Measurements from ENCODE around the gene PARK7. TPM values are rescaled to one million over a fixed set of nuclear protein-coding genes. Genes with fewer than 3 reads are reported as not detected.
A peak's percentile ranks its signal among the peaks of the same experiment; 100 is the strongest.

PARK7 gene
- total RNA-seq, 1 experiment from 2014 or later: 456 TPM

- no peak for DNase-seq
- Histone ChIP-seq H3K36me3 (peaks cover 90% of the 10 kb centered on the region), H3K27me3 (no peaks in the 10 kb centered on the region), H3K4me3 (no peak overlapping the region), H3K9me3 (replicated peaks) (no peaks in the 10 kb centered on the region), H3K27ac (no peak overlapping the region), H3K4me1 (peaks cover 91% of the 10 kb centered on the region)
Observed at GRCh38 chr1:8016210-8016894, 54.8 kb downstream of the PARK7 start.

- H3K36me3 ChIP-seq: peaks cover 90% of the 10 kb centered on the region
- no peak overlapping the region for H3K27ac ChIP-seq
- H3K9me3 ChIP-seq (replicated peaks): no peaks in the 10 kb centered on the region
- H3K4me1 ChIP-seq: peaks cover 91% of the 10 kb centered on the region
- H3K27me3 ChIP-seq: no peaks in the 10 kb centered on the region
- no peak overlapping the region for H3K4me3 ChIP-seq
- no peak for DNase-seq
Observed at GRCh38 chr1:8016895-8017241, 55.4 kb downstream of the PARK7 start.

- no peaks in the 10 kb centered on the region for H3K27me3 ChIP-seq
- H3K36me3 ChIP-seq: peaks cover 90% of the 10 kb centered on the region
- DNase-seq: peak; percentile 55 to 78
- H3K9me3 ChIP-seq (replicated peaks): no peaks in the 10 kb centered on the region
- peak overlapping the region; percentile 13 for H3K27ac ChIP-seq
- H3K4me3 ChIP-seq: no peak overlapping the region
- H3K4me1 ChIP-seq: peaks cover 92% of the 10 kb centered on the region
Observed at GRCh38 chr1:8017495-8018197, 56.1 kb downstream of the PARK7 start.

GRCh38 chr1:8018492-8019228 is 57.1 kb downstream of the PARK7 start:
- DNase-seq: no peak
- Histone ChIP-seq H3K4me3 (no peak overlapping the region), H3K4me1 (peaks cover 91% of the 10 kb centered on the region), H3K36me3 (peaks cover 89% of the 10 kb centered on the region), H3K27ac (0 out of 2 replicates have a peak overlapping the region, but pooled peaks have one; percentile 8), H3K27me3 (no peaks in the 10 kb centered on the region), H3K9me3 (replicated peaks) (no peaks in the 10 kb centered on the region)

GRCh38 chr1:8019229-8019620 is 57.7 kb downstream of the PARK7 start:
- H3K4me1 ChIP-seq: peaks cover 89% of the 10 kb centered on the region
- H3K27ac ChIP-seq: no peak overlapping the region
- DNase-seq: no peak
- H3K9me3 ChIP-seq (replicated peaks): no peaks in the 10 kb centered on the region
- H3K4me3 ChIP-seq: no peak overlapping the region
- no peaks in the 10 kb centered on the region for H3K27me3 ChIP-seq
- H3K36me3 ChIP-seq: peaks cover 89% of the 10 kb centered on the region

GRCh38 chr1:8020032-8020431 is 58.5 kb downstream of the PARK7 start:
- no peak overlapping the region for H3K4me3 ChIP-seq
- H3K4me1 ChIP-seq: peaks cover 82% of the 10 kb centered on the region
- no peak overlapping the region for H3K27ac ChIP-seq
- H3K36me3 ChIP-seq: peaks cover 89% of the 10 kb centered on the region
- no peaks in the 10 kb centered on the region for H3K9me3 ChIP-seq (replicated peaks)
- H3K27me3 ChIP-seq: no peaks in the 10 kb centered on the region
- no peak for DNase-seq

- Histone ChIP-seq H3K27me3 (no peaks in the 10 kb centered on the region), H3K4me3 (no peak overlapping the region), H3K4me1 (peaks cover 65% of the 10 kb centered on the region), H3K27ac (no peak overlapping the region), H3K36me3 (peaks cover 77% of the 10 kb centered on the region), H3K9me3 (replicated peaks) (no peaks in the 10 kb centered on the region)
- DNase-seq: no peak
Observed at GRCh38 chr1:8021676-8022266, 60.3 kb downstream of the PARK7 start.

DNA sequence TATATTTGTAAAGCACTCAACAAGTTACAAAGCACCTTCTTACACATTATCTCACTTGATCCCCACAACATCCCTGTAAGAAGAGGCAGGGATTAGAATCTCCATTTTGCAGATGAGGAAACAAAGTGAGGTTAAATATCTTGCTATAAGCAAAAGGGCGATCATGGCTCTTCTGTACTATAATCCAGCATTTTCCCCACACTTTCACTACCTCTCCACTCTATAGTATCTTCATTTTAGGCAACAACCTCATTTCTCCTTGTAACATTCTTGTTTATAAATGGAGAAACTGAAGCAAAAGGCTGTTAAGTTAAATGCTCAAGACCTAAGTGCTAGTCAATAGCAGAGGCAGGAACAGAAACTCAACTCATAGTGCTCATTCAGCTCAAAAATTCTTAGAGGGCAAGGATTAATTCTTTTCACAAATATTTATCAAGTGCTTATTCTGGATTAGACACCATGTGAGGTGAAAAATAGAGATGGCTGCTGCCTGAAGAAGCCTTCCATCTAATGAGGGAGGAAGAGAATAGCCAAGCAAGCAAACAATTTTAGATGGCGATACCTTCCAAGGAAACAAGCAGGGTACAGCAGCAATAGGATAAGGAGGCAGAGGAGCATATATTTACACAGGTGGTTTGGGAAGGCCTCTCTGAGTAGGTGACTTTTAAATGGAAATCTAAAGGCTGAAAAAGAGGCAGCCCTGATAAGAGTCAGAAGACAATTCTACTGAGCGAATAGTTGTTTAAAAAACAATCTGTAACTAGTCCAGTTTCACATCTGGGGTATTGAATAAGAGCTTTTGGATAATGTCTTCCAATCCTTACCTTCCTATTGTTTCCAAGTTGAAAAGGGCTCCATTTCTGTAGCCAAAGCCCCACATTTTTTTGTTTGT is 61.1 kb downstream of the PARK7 start:
- DNase-seq: no peak
- Histone ChIP-seq H3K9me3 (replicated peaks) (no peaks in the 10 kb centered on the region), H3K4me1 (peaks cover 60% of the 10 kb centered on the region), H3K27ac (no peak overlapping the region), H3K27me3 (no peaks in the 10 kb centered on the region), H3K36me3 (peaks cover 70% of the 10 kb centered on the region), H3K4me3 (peak overlapping the region; percentile 88)

- H3K27ac ChIP-seq: no peak overlapping the region
- DNase-seq: no peak
- H3K4me1 ChIP-seq: peaks cover 61% of the 10 kb centered on the region
- no peaks in the 10 kb centered on the region for H3K9me3 ChIP-seq (replicated peaks)
- peak overlapping the region; percentile 88 for H3K4me3 ChIP-seq
- H3K27me3 ChIP-seq: no peaks in the 10 kb centered on the region
- peaks cover 66% of the 10 kb centered on the region for H3K36me3 ChIP-seq
Observed at GRCh38 chr1:8023287-8023994, 61.9 kb downstream of the PARK7 start.

DNA sequence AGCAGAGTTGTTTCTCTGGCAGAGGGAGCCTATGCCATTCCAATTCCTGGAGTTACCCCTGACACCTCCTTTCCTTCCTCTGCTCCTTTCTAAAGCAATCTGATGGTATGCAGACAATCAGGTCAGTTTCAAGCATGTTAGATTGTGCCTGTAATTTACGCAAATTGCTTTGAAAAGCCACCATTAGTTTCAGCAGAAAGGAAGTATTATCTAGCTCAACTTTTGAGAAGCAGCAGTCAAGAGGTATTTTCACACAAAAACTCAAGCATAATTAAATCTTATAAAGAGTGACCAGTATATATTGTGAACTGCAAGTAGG is 62.4 kb downstream of the PARK7 start:
- H3K27me3 ChIP-seq: no peaks in the 10 kb centered on the region
- H3K4me1 ChIP-seq: peaks cover 61% of the 10 kb centered on the region
- peaks cover 61% of the 10 kb centered on the region for H3K36me3 ChIP-seq
- H3K27ac ChIP-seq: no peak overlapping the region
- DNase-seq: no peak
- H3K4me3 ChIP-seq: peak overlapping the region; percentile 88
- H3K9me3 ChIP-seq (replicated peaks): no peaks in the 10 kb centered on the region

DNA sequence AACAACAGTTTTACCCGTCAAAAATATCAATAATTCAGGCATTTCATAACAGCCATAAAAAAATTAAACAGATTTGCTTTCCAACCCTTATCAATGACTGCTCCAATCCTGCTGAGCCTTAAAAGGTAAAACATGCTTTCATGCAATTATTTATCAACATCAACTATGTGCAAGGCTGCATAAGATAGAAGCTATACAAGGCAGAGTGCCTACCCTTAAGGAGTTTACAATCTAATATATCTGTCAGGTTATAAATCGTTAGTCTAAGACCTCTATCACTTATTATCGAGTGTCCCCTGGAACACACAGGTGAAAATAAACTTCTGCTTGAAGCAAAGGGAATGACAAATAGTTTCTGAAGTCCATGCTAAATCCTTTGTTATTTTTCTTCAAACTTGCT is 62.8 kb downstream of the PARK7 start:
- H3K27ac ChIP-seq: no peak overlapping the region; the same call in 1 of the 2 replicates
- no peak for DNase-seq
- H3K9me3 ChIP-seq (replicated peaks): no peaks in the 10 kb centered on the region
- peaks cover 61% of the 10 kb centered on the region for H3K4me1 ChIP-seq
- H3K27me3 ChIP-seq: no peaks in the 10 kb centered on the region
- H3K36me3 ChIP-seq: peaks cover 59% of the 10 kb centered on the region
- H3K4me3 ChIP-seq: peak overlapping the region; percentile 88

GRCh38 chr1:8025061-8025670 is 63.7 kb downstream of the PARK7 start:
- peak overlapping the region; percentile 99 for H3K27ac ChIP-seq
- H3K9me3 ChIP-seq (replicated peaks): no peaks in the 10 kb centered on the region
- DNase-seq: no peak
- H3K36me3 ChIP-seq: peaks cover 50% of the 10 kb centered on the region
- no peaks in the 10 kb centered on the region for H3K27me3 ChIP-seq
- peaks cover 54% of the 10 kb centered on the region for H3K4me1 ChIP-seq
- H3K4me3 ChIP-seq: peak overlapping the region; percentile 88

DNA sequence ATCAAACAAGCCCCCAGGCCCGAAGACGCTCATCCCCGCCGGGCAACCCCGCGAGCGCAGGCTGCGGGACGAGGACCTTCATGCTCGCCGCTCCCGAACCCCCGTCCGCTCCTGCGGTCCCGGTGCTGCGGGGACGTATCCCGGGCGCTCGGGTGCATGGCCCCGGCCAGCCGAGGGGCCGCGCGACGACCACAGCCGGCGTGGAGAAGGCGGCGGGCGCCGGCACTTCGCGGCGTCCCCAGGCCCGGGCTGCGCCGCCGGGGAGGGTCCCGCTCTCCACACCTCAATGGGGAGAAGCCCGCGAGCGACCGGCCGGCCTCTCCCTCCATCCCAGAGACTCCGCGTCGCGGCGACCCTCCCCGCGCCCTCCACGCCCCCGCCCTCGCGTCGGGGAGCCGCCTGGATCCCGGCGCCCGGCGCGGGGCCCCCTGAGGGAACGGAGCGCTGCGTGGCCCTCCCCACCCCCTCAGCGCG is 64.2 kb downstream of the PARK7 start:
- Histone ChIP-seq H3K4me1 (peaks cover 49% of the 10 kb centered on the region), H3K27me3 (no peaks in the 10 kb centered on the region), H3K4me3 (peak overlapping the region; percentile 88), H3K36me3 (peaks cover 45% of the 10 kb centered on the region), H3K27ac (peak overlapping the region; percentile 99), H3K9me3 (replicated peaks) (no peaks in the 10 kb centered on the region)
- no peak for DNase-seq
